ENCODE data around the gene CLINT1.

DNA sequence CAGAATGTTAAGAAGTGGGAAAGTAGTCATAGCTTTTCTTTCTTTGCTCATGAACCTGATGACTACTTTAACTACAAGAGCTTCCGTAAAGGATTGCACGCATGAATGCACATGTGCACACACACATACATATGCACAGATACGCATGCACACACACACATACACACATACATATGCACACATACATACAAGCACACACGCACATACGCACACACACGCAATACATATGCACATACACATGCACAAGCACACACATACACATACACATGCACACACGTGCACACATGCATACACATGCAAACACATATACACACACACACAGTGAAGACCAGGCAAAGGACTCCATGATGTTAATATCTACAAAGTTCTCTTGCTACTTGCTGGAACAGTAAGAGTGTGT, 92.5 kb downstream of the CLINT1 start:
- TF ChIP-seq EZH2 (IDR thresholded peaks at IDR 0.05) (no peak), POLR2AphosphoS5 (IDR thresholded peaks at IDR 0.05; ENCODE audit: borderline replicate concordance, low read depth, low read length) (no peak)
